GM12878 (cell line): ENCODE results near the gene SYNJ2. TPM values are rescaled to one million over a fixed set of nuclear protein-coding genes. Genes with fewer than 3 reads are reported as not detected.

Experiments
- ATAC-seq: fragments of 200-7000 bp; cut with Tn5 transposase; 3 replicates; pipeline ENCODE4 v1.9.1; 2020; ENCODE audit warnings: mild to moderate bottlenecking, moderate library complexity
- BruUV-seq: library from RNA; stranded (reverse); fragments of 400-500 nt; replicated peaks from 2 replicates; lab custom pipeline; 2021; lab: Mats Ljungman, UMichigan
- CTCF ChIA-PET: fragments of 300-600 bp; sonication (Branson Sonifier 250); formaldehyde crosslinking; extraction: SDS; loops from one replicate; lab custom pipeline; 2021; ENCODE audit warnings: inconsistent platforms; lab: Yijun Ruan, JAX
- POLR2A ChIA-PET: fragments of 350-600 bp; formaldehyde crosslinking; extraction: SDS; loops from one replicate; lab custom pipeline; 2021; ENCODE audit warnings: inconsistent platforms; lab: Charles Lee
- RAD21 ChIA-PET: fragments of 300-600 bp; sonication (Branson Sonifier 250); formaldehyde crosslinking; loops from one replicate; lab custom pipeline; 2023; ENCODE audit warnings: antibody characterized with exemption; ENCODE audit not compliant: unreplicated experiment; lab: Charles Lee
- SMC1A ChIA-PET: fragments of 300-600 bp; sonication (Branson Sonifier 250); formaldehyde crosslinking; loops from one replicate; lab custom pipeline; 2023; ENCODE audit not compliant: unreplicated experiment, uncharacterized antibody; lab: Charles Lee
- DNase-seq: peaks from one replicate; pipeline ENCODE4 v3.0.0-alpha.2; 2011; ENCODE audit warnings: low read depth, low spot score
- FAIRE-seq: peaks from 3 replicates; lab custom pipeline; 2011; peaks lifted over from hg19 to GRCh38; lab: Jason Lieb, UNC
- H2AFZ ChIP-seq: 2 replicates; pipeline ENCODE4 v1.6.0; 2011; ENCODE audit warnings: low read depth, low read length, control low read depth; ENCODE audit not compliant: control insufficient read depth
- H3K27ac ChIP-seq: 2 replicates; pipeline ENCODE4 v1.5.1; 2011; ENCODE audit warnings: control low read depth; ENCODE audit not compliant: control insufficient read depth, insufficient read depth
- H3K27me3 ChIP-seq, 2 experiments: replicated peaks in 1 of 2; 2 replicates each; pipeline versions ENCODE4 v1.6.0 to v1.6.1; 2011; ENCODE audit warnings: low read length in 1 of 2; ENCODE audit not compliant: control insufficient read depth in 2 of 2, insufficient read depth in 2 of 2
- H3K36me3 ChIP-seq, 2 experiments: 2 replicates each; pipeline ENCODE4 v1.5.1; 2011; ENCODE audit warnings: low read length in 1 of 2; ENCODE audit not compliant: control insufficient read depth in 2 of 2, insufficient read depth in 2 of 2
- H3K4me1 ChIP-seq: 2 replicates; pipeline ENCODE4 v1.6.1; 2011; ENCODE audit warnings: mild to moderate bottlenecking, low read length, moderate library complexity, mixed read lengths; ENCODE audit not compliant: control insufficient read depth, insufficient read depth
- H3K4me2 ChIP-seq: 2 replicates; pipeline ENCODE4 v1.6.0; 2011; ENCODE audit warnings: control low read depth; ENCODE audit not compliant: control insufficient read depth, insufficient read depth
- H3K4me3 ChIP-seq: fragments of 200-600 bp; sonication (generic); 2 replicates; pipeline ENCODE4 v1.5.1; 2016
- H3K79me2 ChIP-seq: 2 replicates; pipeline ENCODE4 v1.6.0; 2011; ENCODE audit warnings: low read length; ENCODE audit not compliant: control insufficient read depth, insufficient read depth
- H3K9ac ChIP-seq: 2 replicates; pipeline ENCODE4 v1.8.0; 2011; ENCODE audit warnings: low read length, control low read depth, mixed read lengths; ENCODE audit not compliant: control insufficient read depth, insufficient read depth
- H3K9me3 ChIP-seq: replicated peaks from 3 replicates; pipeline ENCODE4 v1.5.1; 2011; ENCODE audit warnings: mild to moderate bottlenecking, low read length; ENCODE audit not compliant: control insufficient read depth, insufficient read depth
- H4K20me1 ChIP-seq: 2 replicates; pipeline ENCODE4 v1.6.0; 2011; ENCODE audit not compliant: control insufficient read depth, insufficient read depth
- CUX1 ChIP-seq: IDR thresholded peaks from 2 replicates; pipeline ENCODE4 v1.6.1; 2012; ENCODE audit warnings: improper control_type of control experiment, low read depth, low read length; ENCODE audit not compliant: insufficient replicate concordance
- HDGF ChIP-seq: fragments of 450-650 bp; IDR thresholded peaks from 2 replicates; pipeline ENCODE4 v1.6.1; 2016; ENCODE audit warnings: antibody characterized with exemption
- MTA2 ChIP-seq: fragments of 450-650 bp; IDR thresholded peaks from 2 replicates; pipeline ENCODE4 v1.6.1; 2016; ENCODE audit warnings: low read depth, mild to moderate bottlenecking, moderate library complexity
- NFYA ChIP-seq: IDR thresholded peaks from 2 replicates; pipeline ENCODE4 v1.6.1; 2011; ENCODE audit warnings: low read depth, mild to moderate bottlenecking, low read length, improper control_type of control experiment, borderline replicate concordance
- NFYB ChIP-seq: IDR thresholded peaks from 2 replicates; pipeline ENCODE4 v1.6.1; 2011; ENCODE audit warnings: low read depth, mild to moderate bottlenecking, low read length, improper control_type of control experiment, moderate library complexity; ENCODE audit not compliant: insufficient read depth
- NKRF ChIP-seq: fragments of 450-650 bp; conservative IDR thresholded peaks from 2 replicates; pipeline ENCODE4 v1.6.1; 2017; ENCODE audit warnings: mild to moderate bottlenecking, moderate library complexity
- SIX5 ChIP-seq: IDR thresholded peaks from 2 replicates; pipeline ENCODE4 v1.6.1; 2011; ENCODE audit warnings: mild to moderate bottlenecking, low read depth, low read length, moderate library complexity; ENCODE audit not compliant: severe bottlenecking
- TBL1XR1 ChIP-seq: IDR thresholded peaks from 2 replicates; pipeline ENCODE4 v1.6.1; 2012; ENCODE audit warnings: low read depth, low read length, improper control_type of control experiment
- ZNF622 ChIP-seq: fragments of 450-650 bp; IDR thresholded peaks from 2 replicates; pipeline ENCODE4 v1.6.1; 2017; ENCODE audit warnings: mild to moderate bottlenecking, inconsistent platforms
- ZZZ3 ChIP-seq: IDR thresholded peaks from 2 replicates; pipeline ENCODE4 v1.6.1; 2011; ENCODE audit warnings: low read depth; ENCODE audit not compliant: control insufficient read depth, insufficient read length
- WGBS: methylation state at CpG from one replicate; pipeline ENCODE4 v1.1.6; 2016; ENCODE audit warnings: low lambda C conversion rate; ENCODE audit not compliant: insufficient replicate concordance, insufficient coverage; ENCODE audit errors: missing lambda C conversion rate; 5-methylcytosine and 5-hydroxymethylcytosine counted together
- in situ Hi-C: fragments of 300-500 bp; cut with MboI; formaldehyde crosslinking; loops from 9 replicates; pipeline ENCODE4 v1.14.3; 2018; ENCODE audit warnings: mixed read lengths
- intact Hi-C: fragments of 100-400 bp; cut with micrococcal nuclease; formaldehyde crosslinking; loops from one replicate; pipeline ENCODE4 v1.14.2; 2022; ENCODE audit not compliant: unreplicated experiment
- polyA plus RNA-seq, 11 experiments: library from polyadenylated mRNA; depleted of rRNA in 4 of 11; unstranded in 6 of 11; stranded (reverse) in 5 of 11; fragments of >200 nt; fragmentation: Nextera tagmentation in 4 of 11; fragmentation: Illumina TruSeq in 1 of 11; extraction: Ambion mirVana in 4 of 11; extraction: Trizol in 1 of 11; gene quantifications; 1 replicate in 1 of 11; 2 replicates in 10 of 11; pipeline versions ENCODE4 v1.2.1 to v1.2.3, GENCODE V29; 2011 to 2016; ENCODE audit warnings: inconsistent platforms in 2 of 11, missing spikeins in 2 of 11, low read depth in 1 of 11
- total RNA-seq, 4 experiments: library from RNA; depleted of rRNA in 3 of 4; stranded (reverse); fragments of >200 nt in 3 of 4; fragmentation: Illumina TruSeq in 1 of 4; extraction: Trizol in 1 of 4; gene quantifications; 2 replicates each; pipeline versions ENCODE4 v1.2.1 to v1.2.3, GENCODE V29; 2013 to 2021

Gene SYNJ2
- total and polyA plus RNA-seq, 10 of the 15 experiments (the other 5 are each of a cell fraction or from before 2014, with no cell fraction given), result 0.11 to 1.8 (median 0.57) TPM

- POLR2A ChIA-PET, result interaction anchor here (1.3 kb wide), 1 partner anchor 12 kb away, joined by 4 read pairs; no protein-coding TSS in a partner anchor
- Histone ChIP-seq H4K20me1 (no peaks in the 10 kb centered on the region), H3K4me2 (no peak overlapping the region), H3K4me3 (no peak overlapping the region), H2AFZ (no peak overlapping the region), H3K27ac (no peak overlapping the region), H3K9ac (no peak overlapping the region), H3K9me3 (no peaks in the 10 kb centered on the region), H3K27me3 (no peaks in the 10 kb centered on the region), H3K79me2 (no peaks in the 10 kb centered on the region), H3K4me1 (no peaks in the 10 kb centered on the region), H3K36me3 (no peaks in the 10 kb centered on the region)
- SMC1A ChIA-PET, result interaction anchor here (0.7 to 1.5 kb wide), 5 partner anchors 12 to 407 kb away, joined by 3 to 4 read pairs (median 3); no protein-coding TSS in a partner anchor
- WGBS, result 97% methylated on average over 3 of the region's 3 CpGs
- no TSS peak for BruUV-seq
- no peak for ATAC-seq
- RAD21 ChIA-PET, result no interaction called here
- no peak for FAIRE-seq
- intact Hi-C loops (loop anchor here (10.0 kb wide), 2 partner anchors 169 to 759 kb away; no protein-coding TSS in a partner anchor), in situ Hi-C loops (no loop called here)
- CTCF ChIA-PET, result interaction anchor here (0.7 to 3.2 kb wide), 12 partner anchors 16 to 747 kb away, joined by 3 to 19 read pairs (median 4); no protein-coding TSS in a partner anchor
- no peak for DNase-seq
- TF ChIP-seq HDGF, result no peak
- TF ChIP-seq SIX5, result no peak
- no peak for TF ChIP-seq NFYA
- TF ChIP-seq ZNF622, result no peak
- TF ChIP-seq CUX1, result no peak
- no peak for TF ChIP-seq TBL1XR1
- TF ChIP-seq NKRF, result no peak
- no peak for TF ChIP-seq NFYB
- TF ChIP-seq MTA2, result no peak
- no peak for TF ChIP-seq ZZZ3
These were observed 92.1 kb downstream of the SYNJ2 start for GRCh38 chr6:158073776-158074175.
